Measurements from ENCODE around the gene SYCP3.
"Not testable (repeated sequence)": the region's sequence is repeated elsewhere in the genome, so short reads cannot be mapped to it uniquely, and the experiment has no call there.

Gene SYCP3

DNA sequence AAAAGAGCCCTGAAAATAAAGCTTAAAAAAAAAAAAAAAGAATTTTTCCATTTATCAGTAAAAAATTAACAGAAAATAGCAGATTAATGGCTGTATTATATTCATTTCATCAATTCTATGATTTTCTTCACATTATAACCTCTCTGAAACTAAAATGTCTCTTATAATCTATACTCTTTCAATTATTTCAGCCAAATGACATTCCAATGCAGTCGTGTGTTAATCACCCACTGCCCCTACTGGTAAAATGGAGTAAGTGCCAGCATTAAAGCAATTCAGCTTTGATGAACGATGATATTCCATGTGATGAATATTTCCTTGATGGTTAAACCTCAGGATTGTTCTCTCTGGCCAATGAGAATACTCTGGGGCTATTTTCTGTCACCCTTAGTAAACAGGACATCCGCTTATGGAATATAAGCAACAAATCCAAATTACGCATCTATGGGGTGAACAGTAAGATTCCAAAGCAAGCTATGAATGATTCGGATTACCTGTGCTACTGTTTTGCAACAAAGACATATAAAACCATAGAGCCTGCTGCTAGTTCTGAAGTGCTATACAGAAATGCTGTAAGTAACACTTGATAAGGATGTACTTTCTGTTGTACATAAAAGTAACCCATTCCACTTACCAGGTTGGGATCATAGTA lies 20.3 kb upstream of the SYCP3 start:
- no peak for DNase-seq

DNA sequence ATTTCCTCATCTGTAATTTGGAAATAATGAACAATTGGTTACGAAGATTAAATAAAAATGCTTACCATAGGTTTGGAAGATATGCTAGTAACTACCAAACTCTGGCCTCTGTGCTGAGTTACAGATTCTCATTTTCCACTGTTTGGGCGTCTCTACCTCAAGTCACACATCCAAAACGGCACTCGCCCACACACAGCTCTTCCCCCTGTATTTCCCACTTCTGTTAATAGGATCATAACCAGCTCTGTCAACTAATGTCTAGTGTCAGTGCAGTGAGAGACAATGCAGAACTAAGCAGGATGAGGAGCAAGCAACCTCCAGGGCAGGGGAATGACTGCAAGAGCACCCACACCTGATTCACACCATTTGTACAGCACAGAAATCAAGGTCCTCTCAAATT lies 10.9 kb upstream of the SYCP3 start:
- DNase-seq = no peak

DNA sequence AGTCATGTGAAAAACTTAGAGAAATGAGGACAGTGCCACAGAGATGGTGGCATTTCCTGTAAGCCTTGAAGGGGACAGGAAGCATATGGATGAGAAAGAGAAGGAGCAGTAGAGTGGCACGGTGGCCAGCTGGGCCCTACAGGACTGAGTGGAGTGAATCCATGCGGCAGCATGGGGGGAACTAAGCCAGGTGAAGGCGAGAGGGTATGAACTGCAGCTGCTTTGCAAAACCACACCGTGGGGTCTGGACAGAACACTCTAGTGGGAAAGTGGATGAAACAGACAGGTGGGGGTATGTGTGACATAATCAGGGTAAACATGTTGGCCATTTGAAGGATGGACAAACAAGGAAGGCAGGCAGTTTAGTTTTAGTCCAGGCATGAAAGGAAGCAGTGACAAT lies 10.4 kb upstream of the SYCP3 start:
- DNase-seq = no peak

- DNase-seq = no peak
Observed at GRCh38 chr12:101748907-101749306, 9.6 kb upstream of the SYCP3 start.

- no peak for DNase-seq
Observed at GRCh38 chr12:101747697-101748096, 8.4 kb upstream of the SYCP3 start.

GRCh38 chr12:101746661-101747060 lies 7.4 kb upstream of the SYCP3 start:
- no peak for DNase-seq

DNA sequence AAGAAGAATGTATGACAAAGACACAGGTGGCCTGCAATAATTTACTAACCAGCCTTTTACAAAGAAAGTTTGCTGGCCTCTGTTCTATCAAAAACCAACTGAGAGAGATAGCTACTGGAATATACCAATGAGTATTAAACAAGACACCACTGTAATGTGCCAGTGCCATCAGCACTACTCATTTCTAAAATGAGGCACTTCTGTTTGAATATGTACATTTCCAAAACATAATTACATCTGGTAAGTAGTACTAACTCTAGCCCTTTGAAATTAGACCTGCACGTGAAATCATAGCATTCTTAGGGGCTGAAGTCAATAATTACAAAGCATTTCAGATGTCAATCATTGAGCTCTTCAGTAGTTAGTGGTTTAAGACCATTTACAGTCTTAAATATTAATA lies 6.9 kb upstream of the SYCP3 start:
- DNase-seq = no peak

GRCh38 chr12:101745481-101745880 lies 6.2 kb upstream of the SYCP3 start:
- DNase-seq = no peak

GRCh38 chr12:101743724-101744472 lies 4.6 kb upstream of the SYCP3 start:
- DNase-seq = no peak

DNA sequence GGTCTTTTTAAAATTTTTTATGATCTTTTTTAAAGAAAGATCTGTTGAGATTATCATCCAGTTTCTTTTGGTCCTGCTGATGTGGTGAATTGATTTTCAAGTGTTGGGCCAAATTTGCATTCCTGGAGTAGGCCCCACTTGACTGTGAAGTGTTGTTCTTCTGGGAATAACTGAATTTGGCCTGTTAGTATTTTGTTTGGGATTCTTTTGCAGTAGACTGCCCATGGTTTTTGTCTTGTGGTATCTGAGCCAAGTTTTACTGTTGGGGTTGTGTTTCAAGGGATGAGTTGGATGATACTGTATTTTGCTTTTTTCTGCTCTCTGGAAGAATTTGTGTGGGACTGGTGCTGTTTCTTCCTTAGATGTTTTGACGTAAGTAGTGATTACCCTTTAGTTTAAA lies 4.0 kb upstream of the SYCP3 start:
- DNase-seq = no peak

DNA sequence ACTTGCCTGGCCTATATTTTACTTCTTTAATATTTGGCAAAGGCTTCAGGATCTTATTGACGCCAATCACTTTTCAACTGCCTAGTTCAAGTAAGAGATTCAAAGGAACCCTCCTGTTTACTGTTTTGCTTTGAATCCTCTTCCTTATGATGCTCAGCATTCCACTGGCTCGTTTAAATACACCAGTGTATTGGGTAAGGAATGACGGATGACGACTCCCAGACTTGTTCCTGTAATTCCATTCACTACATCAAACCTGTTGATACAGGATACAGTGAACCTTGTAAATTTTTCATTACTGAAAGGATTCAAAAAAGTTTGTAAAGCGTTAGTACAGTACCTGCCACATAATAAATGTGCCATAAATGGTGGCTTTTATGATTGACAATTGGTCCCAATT lies 1.7 kb upstream of the SYCP3 start:
- no peak for DNase-seq

GRCh38 chr12:101740566-101740965 lies 1.3 kb upstream of the SYCP3 start:
- no peak for DNase-seq

DNA sequence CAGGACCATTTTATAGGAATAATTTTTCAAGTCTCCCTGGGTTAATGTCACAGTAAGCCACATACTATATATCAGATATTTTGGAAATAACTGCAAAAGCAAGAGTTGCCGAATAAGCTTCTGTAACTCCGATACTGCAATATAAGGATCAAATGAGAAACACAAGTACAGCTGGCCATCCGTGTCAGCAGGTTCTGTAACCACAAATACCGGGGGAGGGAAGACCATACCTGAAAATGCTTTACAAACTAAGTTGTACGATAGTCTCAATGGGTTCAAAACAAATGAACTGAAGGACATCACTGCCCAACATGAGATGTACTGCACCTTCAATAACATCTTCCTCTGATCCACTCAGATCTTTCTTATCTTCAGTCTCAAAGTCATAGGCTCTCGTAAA lies 1.8 kb downstream of the SYCP3 start:
- no peak for DNase-seq

DNA sequence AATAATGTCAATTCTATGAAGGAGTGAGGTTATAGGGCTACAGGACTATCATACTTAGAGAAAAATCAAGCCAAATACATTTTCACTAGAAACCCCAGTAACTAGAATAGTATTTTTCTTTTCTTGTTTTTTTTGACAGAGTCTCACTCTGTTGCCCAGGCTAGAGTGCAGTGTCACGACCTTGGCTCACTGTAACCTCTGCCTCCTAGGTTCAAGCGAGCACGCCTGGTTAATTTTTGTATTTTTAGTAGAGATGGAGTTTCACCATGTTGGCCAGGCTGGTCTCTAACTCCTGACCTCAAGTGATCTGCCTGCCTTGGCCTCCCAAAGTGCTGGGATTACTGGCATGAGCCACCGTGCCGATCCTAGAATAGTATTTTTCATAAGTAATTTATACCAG lies 4.8 kb downstream of the SYCP3 start:
- DNase-seq = not testable (repeated sequence)

GRCh38 chr12:101733166-101733565 lies 6.1 kb downstream of the SYCP3 start:
- DNase-seq = no peak

DNA sequence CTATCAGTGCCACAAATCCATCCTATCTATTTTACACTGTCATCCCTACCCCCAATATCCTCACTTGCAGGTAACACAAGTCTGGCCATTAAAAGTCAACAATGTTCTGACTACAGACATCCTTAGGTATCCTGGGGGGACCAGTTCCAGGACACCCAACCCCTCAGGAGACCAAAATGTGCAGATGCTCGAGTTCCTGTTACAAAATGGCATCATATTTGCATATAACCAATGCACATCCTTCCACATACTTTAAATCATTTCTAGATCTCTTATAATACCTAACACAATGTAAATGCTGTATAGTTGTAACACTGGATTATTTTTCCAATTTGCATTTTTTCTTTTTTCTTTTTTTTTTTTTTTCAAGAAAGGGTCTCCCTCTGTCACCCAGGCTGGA lies 6.9 kb downstream of the SYCP3 start:
- DNase-seq = no peak

GRCh38 chr12:101729842-101730241 lies 9.4 kb downstream of the SYCP3 start:
- no peak for DNase-seq

DNA sequence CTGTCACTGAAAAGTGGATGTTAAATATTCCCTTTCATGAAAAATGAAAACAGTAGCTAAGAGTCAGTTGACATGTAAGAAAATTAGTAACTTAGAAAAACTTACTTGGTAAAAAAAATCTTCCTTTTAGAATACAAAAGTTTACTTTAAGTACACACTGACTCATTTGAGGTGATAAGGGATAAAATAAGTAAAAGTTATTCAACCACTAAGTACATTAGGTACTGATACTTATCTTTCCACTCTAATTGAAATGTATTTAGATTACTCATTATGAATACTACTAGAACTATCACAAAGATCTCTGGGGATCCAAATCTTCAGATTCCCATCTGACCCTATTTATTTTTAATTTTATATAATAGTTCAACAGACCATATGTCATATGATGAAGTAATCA lies 12.2 kb downstream of the SYCP3 start:
- no peak for DNase-seq

DNA sequence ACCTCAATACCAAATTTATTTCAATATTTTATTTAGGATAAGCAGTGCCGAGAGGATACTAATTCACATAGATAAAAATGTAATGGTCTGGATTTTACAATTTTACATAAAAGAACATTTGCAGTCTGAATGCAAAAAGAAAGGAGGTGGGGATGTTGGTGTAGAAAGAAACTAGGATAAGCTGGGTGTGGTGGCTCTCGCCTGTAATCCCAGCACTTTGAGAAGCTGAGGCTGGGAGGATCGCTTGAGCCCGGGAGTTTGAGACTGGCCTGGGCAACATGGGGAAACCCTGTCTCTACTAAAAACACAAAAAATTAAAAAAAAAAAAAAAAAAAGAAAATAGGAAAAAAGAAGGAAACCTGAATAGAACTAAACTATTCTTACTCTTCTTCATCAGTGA lies 16.9 kb downstream of the SYCP3 start:
- DNase-seq = no peak

DNA sequence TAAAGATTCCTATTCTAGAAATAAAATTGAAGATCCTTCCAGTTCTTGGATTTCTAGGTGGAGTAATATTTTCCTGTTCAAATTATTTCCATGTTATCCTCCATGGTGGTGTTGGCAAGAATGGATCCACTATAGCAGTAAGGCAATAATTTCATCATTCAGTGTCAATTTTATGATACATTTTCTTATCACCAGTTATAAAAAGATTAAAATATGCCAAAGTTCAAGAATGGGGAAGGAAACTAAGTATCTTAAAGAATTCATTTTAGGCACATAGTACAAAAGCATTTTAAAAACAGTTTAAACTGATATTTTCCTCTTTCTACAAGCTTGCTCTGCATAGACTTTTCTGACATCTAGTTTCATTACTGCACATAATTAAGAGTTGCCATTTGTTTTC lies 19.1 kb downstream of the SYCP3 start:
- no peak for DNase-seq

DNA sequence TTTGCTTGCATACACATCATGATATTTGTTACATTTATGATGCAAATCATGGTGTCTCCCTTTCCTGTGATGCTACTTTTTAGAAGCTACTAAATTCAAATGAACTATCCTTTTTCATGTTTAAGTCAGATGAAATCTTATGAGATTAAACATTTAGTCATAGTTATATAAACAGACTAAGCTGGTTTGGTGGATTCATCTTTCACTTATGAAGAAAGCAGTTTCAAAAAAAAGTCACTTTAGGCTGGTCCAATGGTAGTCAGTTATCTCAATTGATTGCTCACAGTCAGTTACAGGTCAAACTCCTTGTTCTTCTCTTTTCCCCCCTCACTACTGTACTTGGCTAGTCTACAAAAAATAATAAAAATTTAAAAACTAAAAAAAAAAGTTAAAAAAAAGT lies 19.7 kb downstream of the SYCP3 start:
- DNase-seq = no peak

DNA sequence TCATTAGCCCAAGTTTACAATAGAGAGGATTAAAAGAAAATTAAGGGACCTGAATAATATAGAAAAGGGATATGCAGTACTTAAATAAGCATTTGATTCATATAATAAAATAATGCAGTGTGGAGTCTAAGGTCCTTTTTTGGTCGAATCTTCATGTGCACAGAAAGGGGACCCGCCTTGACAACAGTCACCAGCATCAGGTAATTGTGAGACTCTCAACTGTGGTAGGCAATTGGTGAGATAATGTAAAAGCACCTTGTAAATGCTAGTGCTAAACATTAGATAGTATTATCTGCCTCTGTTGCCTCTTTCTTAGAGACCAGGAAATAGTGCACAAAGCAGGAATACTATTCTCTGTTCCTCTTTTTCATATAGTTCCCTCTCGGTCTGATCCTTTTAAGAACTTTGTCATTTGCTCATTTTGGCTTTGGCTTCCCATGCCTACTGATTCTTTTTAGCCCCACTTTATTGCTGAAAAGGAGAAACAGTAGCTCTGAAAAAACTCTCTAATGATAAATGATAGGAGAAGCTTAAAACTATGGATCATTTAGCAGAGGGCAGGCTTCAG lies 24.3 kb downstream of the SYCP3 start:
- DNase-seq = no peak

- no peak for DNase-seq
Observed at GRCh38 chr12:101713930-101714329, 25.3 kb downstream of the SYCP3 start.

- DNase-seq = peak; percentile 27
Observed at GRCh38 chr12:101713059-101713682, 26.1 kb downstream of the SYCP3 start.

Data from right kidney (tissue), 1 donor.